ENCODE measurements around the gene IMPDH1. TPM values are rescaled to one million over a fixed set of nuclear protein-coding genes. Genes with fewer than 3 reads are reported as not detected.

Gene IMPDH1
- total RNA-seq, 1 donor from 2014 or later: 112 TPM

DNA sequence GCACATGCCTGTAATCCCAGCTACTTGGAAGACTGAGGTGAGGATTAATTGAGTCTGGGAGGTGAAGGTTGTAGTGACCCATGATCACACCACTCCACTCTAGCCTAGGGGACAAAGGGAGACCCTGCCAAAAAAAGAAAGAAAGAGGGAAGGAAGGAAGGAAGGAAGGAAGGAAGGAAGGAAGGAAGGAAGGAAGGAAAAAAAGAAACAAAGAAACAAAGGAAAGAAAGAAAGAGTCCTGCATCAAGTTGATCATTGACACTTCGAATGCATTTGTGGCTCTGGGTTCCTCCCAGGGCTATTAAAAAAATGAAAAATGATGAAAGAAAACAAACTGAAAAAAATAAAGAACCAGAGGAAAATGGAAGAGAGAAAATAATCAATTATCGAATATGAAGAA is 44.4 kb downstream of the IMPDH1 start:
- no peak for DNase-seq (ENCODE audit: low spot score)
- H3K4me3 Mint-ChIP-seq (ENCODE audit: low read depth): no peak overlapping the region
- intact Hi-C loops (cut with micrococcal nuclease): no loop called here
- peaks cover 22% of the 10 kb centered on the region for H3K4me1 Mint-ChIP-seq (ENCODE audit: low read depth)
- no peaks in the 10 kb centered on the region for H3K9me3 Mint-ChIP-seq
- H3K27ac Mint-ChIP-seq: no peak overlapping the region
- peaks cover 64% of the 10 kb centered on the region for H3K27me3 Mint-ChIP-seq (ENCODE audit: low read depth)
- no peaks in the 10 kb centered on the region for H3K36me3 Mint-ChIP-seq (ENCODE audit: low read depth)

DNA sequence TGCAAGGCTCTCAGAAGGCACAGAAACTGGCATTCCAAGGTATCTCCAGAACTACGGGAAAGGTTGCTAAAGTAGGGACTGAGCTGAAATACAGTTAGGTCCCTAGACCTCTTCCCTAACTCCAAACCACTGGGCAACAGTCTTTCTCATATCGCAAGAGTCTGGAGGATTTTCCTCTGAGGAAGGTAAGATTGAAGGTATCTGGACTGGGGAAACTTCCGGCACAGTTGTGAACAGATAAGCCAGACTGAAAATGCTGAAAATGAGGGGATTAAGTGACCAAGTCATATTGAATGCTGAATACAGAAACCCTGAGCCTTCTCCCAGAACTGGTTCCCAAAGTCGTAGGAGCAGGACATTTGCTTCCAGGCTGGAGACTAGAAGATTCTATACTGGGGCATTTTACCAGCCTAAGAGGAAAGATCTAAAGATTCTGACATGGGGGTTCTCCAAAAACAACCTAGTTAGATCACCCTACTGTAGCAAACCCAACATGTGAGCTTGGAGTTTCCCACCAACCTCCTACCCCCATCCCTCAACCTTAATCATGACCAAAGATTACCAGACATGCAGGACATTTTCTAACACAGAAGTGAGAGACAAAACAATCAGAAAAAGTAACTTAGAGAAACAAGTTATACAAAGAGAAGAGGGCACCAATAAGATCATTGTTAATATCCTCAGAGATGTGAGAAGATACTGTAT is 45.5 kb downstream of the IMPDH1 start:
- Mint-ChIP-seq H3K9me3 (no peaks in the 10 kb centered on the region), H3K27me3 (ENCODE audit: low read depth) (peaks cover 71% of the 10 kb centered on the region), H3K36me3 (ENCODE audit: low read depth) (no peaks in the 10 kb centered on the region), H3K27ac (no peak overlapping the region), H3K4me3 (ENCODE audit: low read depth) (no peak overlapping the region), H3K4me1 (ENCODE audit: low read depth) (peaks cover 22% of the 10 kb centered on the region)
- no peak for DNase-seq (ENCODE audit: low spot score)
- intact Hi-C loops (cut with micrococcal nuclease): no loop called here

DNA sequence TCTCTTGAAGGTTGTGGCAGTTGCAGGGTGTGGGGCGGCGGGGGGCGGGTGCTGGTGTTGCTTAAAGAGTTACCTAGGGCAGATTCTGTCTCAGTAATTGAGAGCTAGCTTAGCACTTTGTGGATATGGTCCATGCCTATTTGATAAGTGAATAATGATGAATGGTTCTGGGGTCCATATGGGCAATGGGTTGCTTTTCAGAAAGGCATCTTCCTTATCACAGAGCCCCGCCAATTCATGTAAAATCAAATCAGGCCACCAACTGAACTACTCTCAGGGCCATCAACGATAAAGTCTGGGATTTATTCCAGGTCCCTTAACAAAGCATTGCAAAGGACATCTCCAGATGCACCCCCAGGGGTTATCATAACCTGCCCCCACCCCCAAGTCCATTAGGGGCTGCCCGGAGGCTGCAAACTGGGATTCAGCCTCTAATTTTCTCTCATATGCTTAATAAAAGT is 46.5 kb downstream of the IMPDH1 start:
- H3K27me3 Mint-ChIP-seq (ENCODE audit: low read depth): peaks cover 78% of the 10 kb centered on the region
- intact Hi-C loops (cut with micrococcal nuclease): no loop called here

DNA sequence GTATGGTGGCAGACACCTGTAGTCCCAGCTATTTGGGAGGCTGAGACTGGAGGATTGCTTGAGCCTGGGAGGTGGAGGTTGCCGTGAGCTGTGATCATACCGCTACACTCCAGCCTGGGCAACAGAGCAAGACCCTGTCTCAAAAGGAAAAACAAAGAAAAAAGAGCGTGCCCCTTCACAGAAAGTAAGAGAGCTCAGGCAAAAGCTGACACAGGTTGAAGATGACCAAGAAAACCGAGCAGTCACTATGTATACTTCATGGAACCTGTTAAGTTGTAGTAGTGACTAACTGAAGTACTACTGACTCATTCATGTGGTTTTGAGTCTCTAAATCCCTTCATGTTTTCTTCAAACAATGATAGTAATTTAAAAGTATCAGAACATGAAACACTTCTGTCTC is 47.1 kb downstream of the IMPDH1 start:
- intact Hi-C loops (cut with micrococcal nuclease): no loop called here
- Mint-ChIP-seq H3K4me3 (ENCODE audit: low read depth) (peak overlapping the region; percentile 49), H3K27ac (no peak overlapping the region), H3K4me1 (ENCODE audit: low read depth) (peaks cover 22% of the 10 kb centered on the region), H3K9me3 (no peaks in the 10 kb centered on the region), H3K36me3 (ENCODE audit: low read depth) (no peaks in the 10 kb centered on the region), H3K27me3 (ENCODE audit: low read depth) (peaks cover 77% of the 10 kb centered on the region)
- DNase-seq (ENCODE audit: low spot score): no peak

More for the DNA sequence above, 46.5 kb downstream of the IMPDH1 start:
- H3K27ac Mint-ChIP-seq: no peak overlapping the region
- H3K4me3 Mint-ChIP-seq (ENCODE audit: low read depth): no peak overlapping the region
- no peaks in the 10 kb centered on the region for H3K9me3 Mint-ChIP-seq
- peaks cover 22% of the 10 kb centered on the region for H3K4me1 Mint-ChIP-seq (ENCODE audit: low read depth)
- no peaks in the 10 kb centered on the region for H3K36me3 Mint-ChIP-seq (ENCODE audit: low read depth)
- DNase-seq (ENCODE audit: low spot score): no peak

DNA sequence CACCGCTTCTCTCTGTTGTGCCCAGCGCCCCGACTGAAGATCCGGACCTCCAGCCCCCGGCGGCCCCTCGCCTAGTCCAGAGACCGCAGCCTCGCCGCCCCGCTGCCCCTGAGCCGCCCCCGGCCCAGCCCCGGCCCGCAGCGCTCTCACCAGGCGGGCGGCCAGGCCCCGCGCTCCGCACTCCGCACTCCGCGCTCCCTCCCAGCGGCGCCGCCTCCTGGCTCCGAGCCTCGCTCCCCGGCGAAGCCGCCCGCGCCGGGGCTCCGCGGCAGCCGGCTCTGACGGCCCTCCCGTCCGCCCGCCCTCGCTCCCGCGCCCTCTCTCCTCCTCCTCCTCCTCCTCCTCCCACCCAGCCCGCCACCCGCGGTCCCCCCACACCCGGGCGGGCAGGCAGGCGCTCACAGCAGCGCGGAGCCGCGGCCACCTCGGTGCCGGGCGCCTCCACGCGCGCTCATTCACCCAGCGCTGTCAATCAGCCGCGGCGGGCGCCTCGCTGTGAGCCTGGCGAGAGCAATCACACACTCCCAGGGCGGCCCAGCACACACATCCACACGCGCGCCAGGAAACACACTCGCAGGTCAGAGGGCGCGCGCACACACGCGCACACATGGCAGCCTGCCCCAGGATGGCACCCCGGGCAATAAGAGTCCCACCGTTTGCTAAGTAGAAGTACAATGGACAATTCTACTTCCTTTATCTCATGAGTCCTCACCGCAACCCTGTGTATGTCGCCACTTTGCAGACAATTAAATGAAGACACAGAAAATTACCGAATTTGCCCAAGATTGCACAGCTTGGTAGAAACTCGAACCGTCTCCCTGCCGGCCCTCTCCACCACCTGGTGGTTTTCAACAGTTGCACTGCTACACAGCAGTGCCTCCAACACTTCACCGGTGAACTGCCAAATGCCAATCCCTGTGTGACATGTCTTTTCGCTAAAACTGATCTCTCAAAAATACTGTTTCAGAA is 48.1 kb downstream of the IMPDH1 start, which contains the start of gene PRRT4:
TSS of gene PRRT4 (minus strand) at position 280 of the 969 bp plus-strand sequence.
- no peaks in the 10 kb centered on the region for H3K9me3 Mint-ChIP-seq
- intact Hi-C loops (cut with micrococcal nuclease): no loop called here
- peak within 1 kb of the TSS; percentile 42 for H3K27ac Mint-ChIP-seq
- DNase-seq (ENCODE audit: low spot score): peak; percentile 26
- H3K4me1 Mint-ChIP-seq (ENCODE audit: low read depth): peaks cover 22% of the 10 kb centered on the region
- peaks cover 69% of the 10 kb centered on the region for H3K27me3 Mint-ChIP-seq (ENCODE audit: low read depth)
- H3K4me3 Mint-ChIP-seq (ENCODE audit: low read depth): peak within 1 kb of the TSS; percentile 73
- no peaks in the 10 kb centered on the region for H3K36me3 Mint-ChIP-seq (ENCODE audit: low read depth)

DNA sequence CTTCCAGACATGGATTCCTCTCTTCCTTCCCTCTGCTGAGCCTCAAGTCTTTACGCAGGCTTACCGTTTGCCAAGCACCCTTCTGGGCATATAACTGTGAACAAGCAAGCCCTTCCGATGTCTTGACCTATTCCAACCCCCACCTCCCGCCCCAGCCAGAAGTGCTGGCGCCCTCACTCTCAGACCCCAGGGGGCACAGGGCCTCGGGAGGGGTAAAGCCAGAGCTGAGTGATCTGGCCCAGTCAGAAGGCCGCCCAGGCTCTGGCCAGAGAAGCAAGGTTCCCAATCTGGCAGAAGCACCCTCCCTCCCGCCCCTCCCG is 49.5 kb downstream of the IMPDH1 start:
- no peak overlapping the region for H3K27ac Mint-ChIP-seq
- no peak overlapping the region for H3K4me3 Mint-ChIP-seq (ENCODE audit: low read depth)
- peaks cover 62% of the 10 kb centered on the region for H3K27me3 Mint-ChIP-seq (ENCODE audit: low read depth)
- peaks cover 28% of the 10 kb centered on the region for H3K4me1 Mint-ChIP-seq (ENCODE audit: low read depth)
- no peaks in the 10 kb centered on the region for H3K9me3 Mint-ChIP-seq
- intact Hi-C loops (cut with micrococcal nuclease): no loop called here
- no peak for DNase-seq (ENCODE audit: low spot score)
- no peaks in the 10 kb centered on the region for H3K36me3 Mint-ChIP-seq (ENCODE audit: low read depth)

DNA sequence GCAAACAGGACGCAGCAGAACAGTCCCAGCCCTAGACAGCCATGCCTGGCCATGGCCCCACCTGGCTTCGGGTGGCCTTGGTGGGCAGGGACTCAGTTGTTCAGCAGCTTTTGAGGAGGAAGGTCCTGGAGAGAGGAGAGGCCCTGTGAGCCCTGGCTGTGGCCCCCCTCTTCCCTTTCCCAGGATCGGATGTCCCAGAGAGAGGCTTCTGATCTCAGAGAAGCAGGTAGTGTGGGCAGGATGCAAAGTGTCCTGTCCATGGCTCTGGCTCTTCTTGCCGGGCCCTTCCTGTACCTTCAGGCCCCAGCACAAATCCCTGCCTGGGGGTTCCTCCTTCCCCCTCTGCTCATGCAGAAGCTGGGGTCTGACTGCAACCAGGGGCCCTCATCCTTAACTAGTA is 49.8 kb downstream of the IMPDH1 start:
- H3K4me1 Mint-ChIP-seq (ENCODE audit: low read depth): peaks cover 28% of the 10 kb centered on the region
- peaks cover 59% of the 10 kb centered on the region for H3K27me3 Mint-ChIP-seq (ENCODE audit: low read depth)
- intact Hi-C loops (cut with micrococcal nuclease): no loop called here
- H3K36me3 Mint-ChIP-seq (ENCODE audit: low read depth): no peaks in the 10 kb centered on the region
- no peak for DNase-seq (ENCODE audit: low spot score)
- H3K9me3 Mint-ChIP-seq: no peaks in the 10 kb centered on the region
- H3K4me3 Mint-ChIP-seq (ENCODE audit: low read depth): no peak overlapping the region
- no peak overlapping the region for H3K27ac Mint-ChIP-seq

DNA sequence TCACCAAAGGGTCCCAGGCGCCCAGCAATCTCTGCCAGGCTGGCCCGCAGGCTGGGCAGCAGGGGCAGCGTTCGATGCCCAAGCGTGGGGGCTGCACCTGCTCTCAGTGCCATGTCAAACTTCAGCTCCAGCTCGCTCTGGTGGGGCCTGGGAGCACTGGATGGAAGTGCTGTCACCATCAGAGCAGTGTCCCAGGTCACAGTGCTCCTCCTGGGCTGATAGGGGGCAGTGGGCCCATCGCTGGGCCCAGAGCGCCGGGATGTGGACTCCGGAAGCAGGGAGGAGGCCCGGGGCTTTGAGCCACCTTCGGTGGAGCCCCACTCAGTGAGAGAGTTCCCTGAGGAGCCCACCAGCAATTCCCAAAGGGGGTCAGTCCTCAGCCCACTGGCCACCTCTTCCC is 50.4 kb downstream of the IMPDH1 start:
- no peaks in the 10 kb centered on the region for H3K36me3 Mint-ChIP-seq (ENCODE audit: low read depth)
- no peak overlapping the region for H3K4me3 Mint-ChIP-seq (ENCODE audit: low read depth)
- no peaks in the 10 kb centered on the region for H3K9me3 Mint-ChIP-seq
- intact Hi-C loops (cut with micrococcal nuclease): no loop called here
- H3K27me3 Mint-ChIP-seq (ENCODE audit: low read depth): peaks cover 53% of the 10 kb centered on the region
- no peak overlapping the region for H3K27ac Mint-ChIP-seq
- H3K4me1 Mint-ChIP-seq (ENCODE audit: low read depth): peaks cover 26% of the 10 kb centered on the region
- no peak for DNase-seq (ENCODE audit: low spot score)

DNA sequence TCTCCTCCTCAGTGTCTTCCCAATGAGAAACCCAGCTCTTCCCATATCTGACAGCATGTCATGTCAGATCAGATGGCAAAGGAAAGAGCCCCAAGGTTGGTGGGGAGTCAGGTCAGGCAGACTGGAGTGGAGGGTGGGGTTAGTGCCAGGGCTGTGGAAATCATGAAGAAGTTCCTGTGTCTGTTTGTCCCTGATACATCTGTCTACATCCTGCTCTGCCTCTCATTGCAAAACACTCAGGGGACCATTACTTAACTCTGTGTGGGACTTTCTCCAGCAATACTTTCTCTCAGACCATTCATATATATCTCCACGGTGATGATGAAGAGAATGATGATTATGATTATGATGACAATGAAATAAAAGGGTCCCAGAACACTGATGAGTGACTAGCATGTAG is 51.5 kb downstream of the IMPDH1 start:
- intact Hi-C loops (cut with micrococcal nuclease): no loop called here
- Mint-ChIP-seq H3K27ac (no peak overlapping the region), H3K4me1 (ENCODE audit: low read depth) (peaks cover 26% of the 10 kb centered on the region), H3K4me3 (ENCODE audit: low read depth) (no peak overlapping the region), H3K9me3 (no peaks in the 10 kb centered on the region), H3K36me3 (ENCODE audit: low read depth) (no peaks in the 10 kb centered on the region), H3K27me3 (ENCODE audit: low read depth) (peaks cover 51% of the 10 kb centered on the region)
- DNase-seq (ENCODE audit: low spot score): no peak

DNA sequence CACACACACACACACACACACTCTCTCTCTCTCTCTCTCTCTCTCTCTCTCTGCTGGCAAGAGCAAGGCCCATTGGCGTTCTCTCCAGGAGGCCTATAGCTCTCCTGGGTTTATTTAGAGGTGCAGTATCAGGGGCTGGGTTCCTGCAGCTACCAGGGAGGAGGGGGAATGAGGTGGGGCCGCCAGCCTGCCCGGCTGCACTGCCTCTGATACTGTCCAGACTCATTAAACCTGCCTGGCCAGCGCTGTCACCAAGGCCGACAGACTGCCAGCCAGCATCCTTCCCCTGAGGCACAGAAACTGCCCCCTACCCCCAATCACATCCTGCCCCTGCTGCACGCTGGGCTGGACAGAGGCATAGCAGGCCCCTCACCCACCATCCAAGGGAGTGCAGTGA is 52.6 kb downstream of the IMPDH1 start:
- DNase-seq (ENCODE audit: low spot score): no peak
- Mint-ChIP-seq H3K4me3 (ENCODE audit: low read depth) (no peak overlapping the region), H3K4me1 (ENCODE audit: low read depth) (peaks cover 21% of the 10 kb centered on the region), H3K27ac (no peak overlapping the region), H3K36me3 (ENCODE audit: low read depth) (no peaks in the 10 kb centered on the region), H3K9me3 (no peaks in the 10 kb centered on the region), H3K27me3 (ENCODE audit: low read depth) (peaks cover 49% of the 10 kb centered on the region)
- intact Hi-C loops (cut with micrococcal nuclease): no loop called here

DNA sequence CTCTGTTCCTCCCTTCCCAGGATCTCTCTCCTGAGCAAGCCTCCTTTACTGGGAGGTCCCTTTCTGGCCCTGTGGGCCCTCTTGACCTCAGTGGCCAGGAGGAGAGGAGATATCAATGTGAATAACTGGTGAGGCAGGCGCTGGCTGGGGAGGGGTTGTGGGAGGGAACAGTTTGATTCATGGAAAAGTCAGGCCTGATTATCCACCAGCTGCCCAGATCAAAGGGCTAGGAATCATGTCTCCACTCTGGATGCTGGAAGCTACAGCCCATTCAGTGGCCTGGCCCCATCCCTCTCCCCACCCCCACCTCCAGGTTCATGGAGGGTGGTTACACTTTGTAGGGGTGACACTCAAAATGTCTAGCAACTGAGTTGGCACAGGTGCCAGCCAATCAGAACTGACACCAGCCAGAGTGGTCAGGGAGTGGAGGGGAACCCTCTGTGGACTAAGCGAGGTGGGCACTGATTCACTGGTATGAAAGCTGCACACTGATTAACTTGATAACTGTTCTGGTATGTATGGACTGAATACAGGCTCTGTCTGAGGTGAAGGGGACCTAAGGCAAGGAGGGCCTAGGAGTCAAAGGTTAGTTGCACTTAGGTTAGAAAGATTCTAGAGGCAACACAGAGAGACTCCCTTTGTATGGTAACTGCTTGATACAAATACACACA is 53.1 kb downstream of the IMPDH1 start:
- DNase-seq (ENCODE audit: low spot score): no peak
- intact Hi-C loops (cut with micrococcal nuclease): no loop called here
- Mint-ChIP-seq H3K36me3 (ENCODE audit: low read depth) (no peaks in the 10 kb centered on the region), H3K27me3 (ENCODE audit: low read depth) (peaks cover 43% of the 10 kb centered on the region), H3K4me1 (ENCODE audit: low read depth) (peaks cover 15% of the 10 kb centered on the region), H3K4me3 (ENCODE audit: low read depth) (no peak overlapping the region), H3K9me3 (no peaks in the 10 kb centered on the region), H3K27ac (no peak overlapping the region)

DNA sequence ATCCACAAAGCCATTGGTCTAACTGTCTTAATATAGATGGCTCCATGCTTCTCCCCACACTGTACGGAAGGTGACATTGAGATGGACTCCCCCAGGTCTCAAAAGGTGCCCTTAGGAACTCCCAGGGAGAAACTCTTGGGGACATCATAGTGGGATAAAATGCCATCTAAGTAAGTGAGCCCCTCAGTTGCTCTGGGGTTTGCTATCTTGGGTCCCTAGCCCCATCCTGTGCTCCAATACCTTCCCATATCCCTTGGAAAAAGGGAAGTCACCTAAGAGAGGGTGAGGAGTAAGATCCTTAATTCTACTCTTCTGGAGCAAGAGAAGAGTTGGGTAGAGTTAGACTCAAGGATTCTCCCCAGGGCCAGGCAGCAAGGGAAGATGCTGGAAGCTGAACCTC is 56.2 kb downstream of the IMPDH1 start:
- no peak for DNase-seq (ENCODE audit: low spot score)
- intact Hi-C loops (cut with micrococcal nuclease): no loop called here
- Mint-ChIP-seq H3K4me3 (ENCODE audit: low read depth) (no peak overlapping the region), H3K4me1 (ENCODE audit: low read depth) (peaks cover 9% of the 10 kb centered on the region), H3K9me3 (no peaks in the 10 kb centered on the region), H3K36me3 (ENCODE audit: low read depth) (no peaks in the 10 kb centered on the region), H3K27me3 (ENCODE audit: low read depth) (peaks cover 43% of the 10 kb centered on the region), H3K27ac (no peak overlapping the region)

DNA sequence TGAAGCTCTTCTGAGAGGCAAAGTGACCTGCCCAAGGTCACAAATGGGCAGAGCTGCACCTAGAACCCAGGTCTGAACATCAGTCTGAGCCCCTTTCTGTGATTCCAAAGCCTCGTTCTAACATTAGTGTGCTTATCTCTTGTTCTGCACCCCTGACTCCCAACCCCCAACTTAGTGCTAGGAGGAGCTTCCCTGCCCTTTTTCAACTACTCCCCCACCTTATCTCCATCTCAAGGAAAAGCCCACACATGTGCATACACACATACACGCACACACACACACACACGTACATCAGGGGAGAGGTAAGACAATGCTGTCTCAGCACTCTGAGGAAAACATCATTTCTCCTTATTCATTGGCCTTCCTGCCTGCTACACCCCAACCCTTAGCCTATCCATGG is 56.6 kb downstream of the IMPDH1 start:
- intact Hi-C loops (cut with micrococcal nuclease): no loop called here
- peaks cover 41% of the 10 kb centered on the region for H3K27me3 Mint-ChIP-seq (ENCODE audit: low read depth)
- H3K27ac Mint-ChIP-seq: no peak overlapping the region
- H3K9me3 Mint-ChIP-seq: no peaks in the 10 kb centered on the region
- no peaks in the 10 kb centered on the region for H3K36me3 Mint-ChIP-seq (ENCODE audit: low read depth)
- H3K4me1 Mint-ChIP-seq (ENCODE audit: low read depth): peaks cover 9% of the 10 kb centered on the region
- DNase-seq (ENCODE audit: low spot score): no peak
- no peak overlapping the region for H3K4me3 Mint-ChIP-seq (ENCODE audit: low read depth)

All from activated T-helper 2 cell treated with anti-CD3 and anti-CD28 coated beads, Interferon-gamma antibody, Interleukin-2, Interleukin-4, amounts not matched to agents 10 μg/mL and 5 μg/mL and 100 μg/mL, durations not matched to agents 14 hours and 24 hours and 36 hours (primary cell).